ENCODE data around the gene AKNA. TPM values are rescaled to one million over a fixed set of nuclear protein-coding genes. Genes with fewer than 3 reads are reported as not detected.

AKNA gene
- total RNA-seq, 1 donor: 27.9 TPM

GRCh38 chr9:114362394-114362793 is 25.4 kb downstream of the AKNA start:
- Histone ChIP-seq H3K36me3 (ENCODE audit: insufficient read depth, low read length) (peaks cover 48% of the 10 kb centered on the region), H3K9me3 (ENCODE audit: low read depth, low read length) (no peaks in the 10 kb centered on the region), H3K79me2 (ENCODE audit: insufficient read depth, low read length) (no peaks in the 10 kb centered on the region), H3K4me3 (ENCODE audit: insufficient read depth, low read length) (no peak overlapping the region), H3K4me1 (ENCODE audit: insufficient read depth, low read length) (peaks cover 30% of the 10 kb centered on the region), H2AFZ (ENCODE audit: low read length) (no peak overlapping the region), H4K20me1 (ENCODE audit: insufficient read depth, low read length) (no peaks in the 10 kb centered on the region), H3K27me3 (ENCODE audit: insufficient read depth, low read length) (no peaks in the 10 kb centered on the region), H3K4me2 (ENCODE audit: insufficient read depth, low read length) (no peak overlapping the region), H3K27ac (ENCODE audit: low read depth, low read length) (no peak overlapping the region)
- TF ChIP-seq CTCF (IDR thresholded peaks at IDR 0.05; ENCODE audit: extremely low read depth, low read depth, low read length): no peak
- no peak for DNase-seq (ENCODE audit: insufficient read length, low spot score, missing footprints)

- Histone ChIP-seq H3K36me3 (ENCODE audit: insufficient read depth, low read length) (peaks cover 50% of the 10 kb centered on the region), H4K20me1 (ENCODE audit: insufficient read depth, low read length) (no peaks in the 10 kb centered on the region), H3K4me1 (ENCODE audit: insufficient read depth, low read length) (peaks cover 26% of the 10 kb centered on the region), H3K79me2 (ENCODE audit: insufficient read depth, low read length) (no peaks in the 10 kb centered on the region), H3K4me2 (ENCODE audit: insufficient read depth, low read length) (no peak overlapping the region), H3K4me3 (ENCODE audit: insufficient read depth, low read length) (no peak overlapping the region), H3K9me3 (ENCODE audit: low read depth, low read length) (no peaks in the 10 kb centered on the region), H3K27ac (ENCODE audit: low read depth, low read length) (no peak overlapping the region), H3K27me3 (ENCODE audit: insufficient read depth, low read length) (no peaks in the 10 kb centered on the region), H2AFZ (ENCODE audit: low read length) (no peak overlapping the region)
- TF ChIP-seq CTCF (IDR thresholded peaks at IDR 0.05; ENCODE audit: extremely low read depth, low read depth, low read length): no peak
- no peak for DNase-seq (ENCODE audit: insufficient read length, low spot score, missing footprints)
Observed at GRCh38 chr9:114361542-114361941, 26.2 kb downstream of the AKNA start.

GRCh38 chr9:114359801-114360200 is 28.0 kb downstream of the AKNA start:
- H3K27ac ChIP-seq (ENCODE audit: low read depth, low read length): no peak overlapping the region
- peaks cover 57% of the 10 kb centered on the region for H3K36me3 ChIP-seq (ENCODE audit: insufficient read depth, low read length)
- no peak for DNase-seq (ENCODE audit: insufficient read length, low spot score, missing footprints)
- no peak overlapping the region for H3K4me2 ChIP-seq (ENCODE audit: insufficient read depth, low read length)
- H3K4me1 ChIP-seq (ENCODE audit: insufficient read depth, low read length): peaks cover 17% of the 10 kb centered on the region
- no peaks in the 10 kb centered on the region for H3K27me3 ChIP-seq (ENCODE audit: insufficient read depth, low read length)
- no peak overlapping the region for H3K4me3 ChIP-seq (ENCODE audit: insufficient read depth, low read length)
- H4K20me1 ChIP-seq (ENCODE audit: insufficient read depth, low read length): no peaks in the 10 kb centered on the region
- H2AFZ ChIP-seq (ENCODE audit: low read length): no peak overlapping the region
- H3K9me3 ChIP-seq (ENCODE audit: low read depth, low read length): no peaks in the 10 kb centered on the region
- TF ChIP-seq CTCF (IDR thresholded peaks at IDR 0.05; ENCODE audit: extremely low read depth, low read depth, low read length): no peak
- no peaks in the 10 kb centered on the region for H3K79me2 ChIP-seq (ENCODE audit: insufficient read depth, low read length)

- TF ChIP-seq CTCF (IDR thresholded peaks at IDR 0.05; ENCODE audit: extremely low read depth, low read depth, low read length): no peak
- no peaks in the 10 kb centered on the region for H3K9me3 ChIP-seq (ENCODE audit: low read depth, low read length)
- H3K4me3 ChIP-seq (ENCODE audit: insufficient read depth, low read length): no peak overlapping the region
- H3K79me2 ChIP-seq (ENCODE audit: insufficient read depth, low read length): no peaks in the 10 kb centered on the region
- no peak overlapping the region for H3K4me2 ChIP-seq (ENCODE audit: insufficient read depth, low read length)
- H3K4me1 ChIP-seq (ENCODE audit: insufficient read depth, low read length): peaks cover 8% of the 10 kb centered on the region
- H3K27me3 ChIP-seq (ENCODE audit: insufficient read depth, low read length): no peaks in the 10 kb centered on the region
- H4K20me1 ChIP-seq (ENCODE audit: insufficient read depth, low read length): no peaks in the 10 kb centered on the region
- no peak for DNase-seq (ENCODE audit: insufficient read length, low spot score, missing footprints)
- H3K36me3 ChIP-seq (ENCODE audit: insufficient read depth, low read length): peaks cover 60% of the 10 kb centered on the region
- no peak overlapping the region for H2AFZ ChIP-seq (ENCODE audit: low read length)
- no peak overlapping the region for H3K27ac ChIP-seq (ENCODE audit: low read depth, low read length)
Observed at GRCh38 chr9:114357911-114358328, 29.9 kb downstream of the AKNA start.
